B cell (primary cell): ENCODE measurements around the gene NODAL. TPM values are rescaled to one million over a fixed set of nuclear protein-coding genes. Genes with fewer than 3 reads are reported as not detected.

Source experiments
- ATAC-seq: fragments of 200-7000 bp; cut with Tn5 transposase; one replicate; pipeline ENCODE4 v1.10.0; 2021; ENCODE audit warnings: low read depth, mild to moderate bottlenecking, moderate number of reproducible peaks, moderate library complexity
- CTCF ChIA-PET: fragments of 350-600 bp; sonication (Branson Sonifier 250); formaldehyde crosslinking; loops from one replicate; lab custom pipeline; 2021; ENCODE audit warnings: antibody characterized with exemption, inconsistent platforms; lab: Charles Lee
- POLR2A ChIA-PET: fragments of 350-600 bp; sonication (Branson Sonifier 250); formaldehyde crosslinking; loops from one replicate; lab custom pipeline; 2021; ENCODE audit warnings: antibody characterized with exemption; lab: Charles Lee
- DNase-seq: peaks from one replicate; pipeline ENCODE4 v3.0.0; 2013
- H2AFZ ChIP-seq: 2 replicates; pipeline ENCODE4 v1.6.1; 2012; ENCODE audit warnings: mild to moderate bottlenecking, low read depth, low read length; ENCODE audit not compliant: insufficient read depth, poor library complexity, severe bottlenecking
- H3K27ac ChIP-seq, 2 donors: 1 replicate in 1 of 2; 2 replicates in 1 of 2; pipeline ENCODE4 v1.5.1; 2012 to 2013; ENCODE audit warnings: low read length in 2 of 2, mild to moderate bottlenecking in 2 of 2, moderate library complexity in 1 of 2
- H3K27me3 ChIP-seq, 4 experiments: fragments of 200-600 bp in 1 of 4; sonication (generic) in 1 of 4; replicated peaks in 1 of 4; 1 replicate in 2 of 4; 2 replicates in 2 of 4; pipeline versions ENCODE4 v1.6.1 to v1.7.0; 2013 to 2016; ENCODE audit warnings: low read length in 3 of 4, mild to moderate bottlenecking in 2 of 4, mixed read lengths in 1 of 4, moderate library complexity in 1 of 4; ENCODE audit not compliant: insufficient read depth in 4 of 4, control insufficient read depth in 3 of 4; ENCODE audit errors: control extremely low read depth in 1 of 4
- H3K36me3 ChIP-seq, 2 experiments: replicated peaks in 1 of 2; 1 replicate in 1 of 2; 2 replicates in 1 of 2; pipeline versions ENCODE4 v1.6.1 to v1.7.1; 2013; ENCODE audit warnings: low read length in 1 of 2; ENCODE audit not compliant: insufficient read depth in 2 of 2, control insufficient read depth in 1 of 2; ENCODE audit errors: control extremely low read depth in 1 of 2, extremely low read depth in 1 of 2
- H3K4me1 ChIP-seq, 2 donors: fragments of 200-600 bp in 1 of 2; sonication (generic) in 1 of 2; 1 replicate in 1 of 2; 2 replicates in 1 of 2; pipeline versions ENCODE4 v1.5.1 to v1.6.1; 2013 to 2017; ENCODE audit warnings: low read length in 2 of 2; ENCODE audit not compliant: control insufficient read depth in 2 of 2, insufficient read depth in 2 of 2
- H3K4me2 ChIP-seq: replicated peaks from 2 replicates; pipeline ENCODE3; 2012; ENCODE audit warnings: mild to moderate bottlenecking, low read depth, low read length; ENCODE audit not compliant: poor library complexity, severe bottlenecking
- H3K4me3 ChIP-seq, 5 experiments: fragments of 200-600 bp in 1 of 5; sonication (generic) in 1 of 5; 1 replicate in 3 of 5; 2 replicates in 2 of 5; pipeline versions ENCODE4 v1.5.1 to v1.7.0; 2011 to 2016; ENCODE audit warnings: low read length in 4 of 5, mild to moderate bottlenecking in 4 of 5, low read depth in 2 of 5, control low read depth in 1 of 5, moderate library complexity in 1 of 5; ENCODE audit not compliant: insufficient read depth in 1 of 5; ENCODE audit errors: control extremely low read depth in 1 of 5, extremely low read depth in 1 of 5
- H3K79me2 ChIP-seq: fragments of 200-600 bp; sonication (generic); one replicate; pipeline ENCODE4 v1.6.0; 2016; ENCODE audit warnings: low read length; ENCODE audit not compliant: control insufficient read depth, insufficient read depth
- H3K9ac ChIP-seq: fragments of 200-600 bp; sonication (generic); 2 replicates; pipeline ENCODE4 v1.6.1; 2017; ENCODE audit warnings: mild to moderate bottlenecking, low read length, moderate library complexity
- H3K9me3 ChIP-seq, 3 donors: one replicate each; pipeline versions ENCODE4 v1.6.1 to v1.7.1; 2013; ENCODE audit warnings: low read length in 2 of 3; ENCODE audit not compliant: control insufficient read depth in 2 of 3, insufficient read depth in 1 of 3; ENCODE audit errors: control extremely low read depth in 1 of 3
- H4K20me1 ChIP-seq: 2 replicates; pipeline ENCODE4 v1.6.0; 2012; ENCODE audit warnings: mild to moderate bottlenecking, low read length; ENCODE audit not compliant: insufficient read depth, control insufficient read depth, poor library complexity, severe bottlenecking
- H3K27ac Mint-ChIP-seq: one replicate; pipeline ENCODE4 v1.8.0; 2021; ENCODE audit warnings: mixed read lengths
- H3K27me3 Mint-ChIP-seq: one replicate; pipeline ENCODE4 v1.8.0; 2021; ENCODE audit warnings: mixed read lengths
- H3K4me1 Mint-ChIP-seq: one replicate; pipeline ENCODE4 v1.8.0; 2021; ENCODE audit warnings: mixed read lengths
- H3K4me3 Mint-ChIP-seq: one replicate; pipeline ENCODE4 v1.8.0; 2021; ENCODE audit warnings: mixed read lengths
- H3K9me3 Mint-ChIP-seq: one replicate; pipeline ENCODE4 v1.8.0; 2022; ENCODE audit warnings: mixed read lengths; ENCODE audit not compliant: insufficient read depth
- EZH2 ChIP-seq: IDR thresholded peaks from 2 replicates; pipeline ENCODE4 v1.6.1; 2012; ENCODE audit warnings: borderline replicate concordance, low read depth, mild to moderate bottlenecking, moderate library complexity, low read length; ENCODE audit not compliant: insufficient read depth, poor library complexity, severe bottlenecking
- WGBS: methylation state at CpG from one replicate; pipeline ENCODE4 v1.1.5; 2013; ENCODE audit warnings: missing lambda C conversion rate; ENCODE audit not compliant: insufficient coverage; 5-methylcytosine and 5-hydroxymethylcytosine counted together
- intact Hi-C: fragments of 100-400 bp; cut with micrococcal nuclease; formaldehyde crosslinking; loops from one replicate; pipeline ENCODE4 v1.10.0; 2022
- polyA plus RNA-seq: library from polyadenylated mRNA; depleted of rRNA; stranded (reverse); fragments of >200 nt; gene quantifications from 2 replicates; pipeline ENCODE4 v1.2.3, GENCODE V29; 2012
- total RNA-seq, 2 donors: library from RNA; stranded (reverse); fragments of 120-200 nt in 1 of 2; gene quantifications; 1 replicate in 1 of 2; 2 replicates in 1 of 2; pipeline versions ENCODE4 v1.2.3 to v1.2.4, GENCODE V29; 2013 to 2022
- TF ChIP-seq, protein P1 (sequence below): fragments of 200-600 bp; IDR thresholded peaks from one replicate; pipeline ENCODE4 v1.8.0; 2022; ENCODE audit warnings: antibody characterized with exemption, mild to moderate bottlenecking

NODAL gene
- total and polyA plus RNA-seq, 2 donors (not counting 1 experiment from before 2014, with no cell fraction given) = 0.06 TPM; not detected in 1

DNA sequence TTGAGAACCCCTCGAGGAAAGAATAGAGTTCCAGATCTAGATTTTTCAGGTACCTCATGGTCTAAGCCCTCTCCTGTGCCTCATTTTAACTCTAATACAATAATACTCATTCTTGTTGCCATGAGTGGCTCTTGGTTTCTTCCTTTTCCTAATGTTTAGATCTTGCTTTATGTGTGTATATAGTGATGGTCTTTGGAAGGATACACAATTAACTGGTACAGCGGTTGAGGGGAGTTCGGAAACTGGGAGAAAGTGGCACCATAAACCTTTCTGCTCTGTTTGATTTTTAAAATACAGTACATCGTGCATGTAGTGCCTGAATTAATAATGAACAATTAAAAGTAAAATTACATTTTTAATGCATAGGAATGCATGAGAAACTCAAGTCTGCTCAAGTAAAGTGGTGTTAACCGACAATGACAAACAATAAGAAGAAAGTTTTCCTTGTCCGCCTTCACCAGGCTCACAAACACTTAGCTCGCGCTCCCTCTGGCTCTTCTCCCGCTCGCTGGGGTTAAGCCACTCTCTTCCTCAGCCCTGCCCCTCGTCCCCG is 37.9 kb downstream of the NODAL start:
- no peaks in the 10 kb centered on the region for H3K27me3 Mint-ChIP-seq
- H3K4me3 ChIP-seq = peak overlapping the region in 4 of 5 experiments; percentile 53 to 88 (median 77)
- H3K4me1 Mint-ChIP-seq = peaks cover 37% of the 10 kb centered on the region
- peak overlapping the region; percentile 95 for H3K4me2 ChIP-seq
- POLR2A ChIA-PET = interaction anchor here (0.5 to 0.8 kb wide), 3 partner anchors 74 to 444 kb away, joined by 3 read pairs; no protein-coding TSS in a partner anchor
- ATAC-seq = no peak
- H3K36me3 ChIP-seq = no peaks in the 10 kb centered on the region
- CTCF ChIA-PET = interaction anchor here (0.9 to 2.7 kb wide), 7 partner anchors 21 to 257 kb away, joined by 3 to 17 read pairs (median 5); partner anchors contain the start of genes PPA1 and TYSND1
- no peaks in the 10 kb centered on the region for H3K9me3 Mint-ChIP-seq
- H3K27ac ChIP-seq = peak overlapping the region; percentile 11 to 84
- peaks cover 48% of the 10 kb centered on the region for H3K79me2 ChIP-seq
- peaks cover 29% of the 10 kb centered on the region for H4K20me1 ChIP-seq
- peak overlapping the region; percentile 94 for H3K4me3 Mint-ChIP-seq
- no peaks in the 10 kb centered on the region for H3K9me3 ChIP-seq
- peak overlapping the region; percentile 92 for H2AFZ ChIP-seq
- peak overlapping the region; percentile 96 for H3K27ac Mint-ChIP-seq
- no peak for DNase-seq
- peak overlapping the region; percentile 86 for H3K9ac ChIP-seq
- 4% methylated on average over 8 of the region's 12 CpGs for WGBS
- intact Hi-C loops = loop anchor here (1.0 to 5.0 kb wide), 7 partner anchors 21 to 413 kb away; partner anchors contain the start of genes LRRC20, PPA1, SAR1A and TYSND1
- H3K4me1 ChIP-seq = peaks cover 23 to 24% of the 10 kb centered on the region in 2 donors
- no peak for TF ChIP-seq EZH2
- TF ChIP-seq, protein P1, sequence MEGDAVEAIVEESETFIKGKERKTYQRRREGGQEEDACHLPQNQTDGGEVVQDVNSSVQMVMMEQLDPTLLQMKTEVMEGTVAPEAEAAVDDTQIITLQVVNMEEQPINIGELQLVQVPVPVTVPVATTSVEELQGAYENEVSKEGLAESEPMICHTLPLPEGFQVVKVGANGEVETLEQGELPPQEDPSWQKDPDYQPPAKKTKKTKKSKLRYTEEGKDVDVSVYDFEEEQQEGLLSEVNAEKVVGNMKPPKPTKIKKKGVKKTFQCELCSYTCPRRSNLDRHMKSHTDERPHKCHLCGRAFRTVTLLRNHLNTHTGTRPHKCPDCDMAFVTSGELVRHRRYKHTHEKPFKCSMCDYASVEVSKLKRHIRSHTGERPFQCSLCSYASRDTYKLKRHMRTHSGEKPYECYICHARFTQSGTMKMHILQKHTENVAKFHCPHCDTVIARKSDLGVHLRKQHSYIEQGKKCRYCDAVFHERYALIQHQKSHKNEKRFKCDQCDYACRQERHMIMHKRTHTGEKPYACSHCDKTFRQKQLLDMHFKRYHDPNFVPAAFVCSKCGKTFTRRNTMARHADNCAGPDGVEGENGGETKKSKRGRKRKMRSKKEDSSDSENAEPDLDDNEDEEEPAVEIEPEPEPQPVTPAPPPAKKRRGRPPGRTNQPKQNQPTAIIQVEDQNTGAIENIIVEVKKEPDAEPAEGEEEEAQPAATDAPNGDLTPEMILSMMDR = no peak
- H3K27me3 ChIP-seq = no peaks in the 10 kb centered on the region

DNA sequence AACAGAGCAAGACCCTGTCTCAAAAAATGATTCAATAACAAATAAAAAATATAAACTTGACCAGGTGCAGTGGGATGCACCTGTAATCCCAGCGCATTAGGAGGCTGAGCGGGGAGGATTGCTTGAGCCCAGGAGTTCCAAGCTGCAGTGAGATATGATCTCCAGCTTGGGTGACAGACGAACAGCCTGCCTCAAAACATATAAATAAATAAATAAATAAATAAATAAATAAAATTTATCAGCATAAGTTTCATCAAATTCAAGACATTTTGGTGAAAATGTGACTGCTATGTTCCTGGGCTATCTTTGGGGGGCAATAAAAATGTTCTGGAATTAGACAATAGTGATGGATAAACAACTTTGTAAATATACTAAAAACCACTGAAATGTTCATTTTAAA is 42.3 kb downstream of the NODAL start:
- no peak overlapping the region for H3K4me2 ChIP-seq
- H3K9ac ChIP-seq = no peak overlapping the region
- no peak overlapping the region for H3K27ac ChIP-seq
- H4K20me1 ChIP-seq = no peaks in the 10 kb centered on the region
- Mint-ChIP-seq H3K9me3 (no peaks in the 10 kb centered on the region), H3K27ac (no peak overlapping the region), H3K4me3 (no peak overlapping the region), H3K4me1 (peaks cover 13% of the 10 kb centered on the region), H3K27me3 (peaks cover 7% of the 10 kb centered on the region)
- TF ChIP-seq, protein P1 = no peak
- TF ChIP-seq EZH2 = no peak
- DNase-seq (no peak), ATAC-seq (no peak)
- intact Hi-C loops = no loop called here
- H3K27me3 ChIP-seq = no peaks in the 10 kb centered on the region
- peaks cover 15% of the 10 kb centered on the region for H3K79me2 ChIP-seq
- POLR2A ChIA-PET = no interaction called here
- no peaks in the 10 kb centered on the region for H3K9me3 ChIP-seq
- no CpG with 5 or more reads among the region's 3 CpGs for WGBS
- H2AFZ ChIP-seq = no peak overlapping the region
- CTCF ChIA-PET = interaction anchor here (1.4 kb wide), 1 partner anchor 178 kb away, joined by 3 read pairs; no protein-coding TSS in a partner anchor
- no peaks in the 10 kb centered on the region for H3K36me3 ChIP-seq
- H3K4me1 ChIP-seq = peaks cover 4 to 6% of the 10 kb centered on the region in 2 donors
- H3K4me3 ChIP-seq = no peak overlapping the region
